ENCODE results near the gene GRK7. TPM values are rescaled to one million over a fixed set of nuclear protein-coding genes. Genes with fewer than 3 reads are reported as not detected.

Gene GRK7
- under 0.01 TPM in 1 of 2 replicates, not detected in the other for total RNA-seq

DNA sequence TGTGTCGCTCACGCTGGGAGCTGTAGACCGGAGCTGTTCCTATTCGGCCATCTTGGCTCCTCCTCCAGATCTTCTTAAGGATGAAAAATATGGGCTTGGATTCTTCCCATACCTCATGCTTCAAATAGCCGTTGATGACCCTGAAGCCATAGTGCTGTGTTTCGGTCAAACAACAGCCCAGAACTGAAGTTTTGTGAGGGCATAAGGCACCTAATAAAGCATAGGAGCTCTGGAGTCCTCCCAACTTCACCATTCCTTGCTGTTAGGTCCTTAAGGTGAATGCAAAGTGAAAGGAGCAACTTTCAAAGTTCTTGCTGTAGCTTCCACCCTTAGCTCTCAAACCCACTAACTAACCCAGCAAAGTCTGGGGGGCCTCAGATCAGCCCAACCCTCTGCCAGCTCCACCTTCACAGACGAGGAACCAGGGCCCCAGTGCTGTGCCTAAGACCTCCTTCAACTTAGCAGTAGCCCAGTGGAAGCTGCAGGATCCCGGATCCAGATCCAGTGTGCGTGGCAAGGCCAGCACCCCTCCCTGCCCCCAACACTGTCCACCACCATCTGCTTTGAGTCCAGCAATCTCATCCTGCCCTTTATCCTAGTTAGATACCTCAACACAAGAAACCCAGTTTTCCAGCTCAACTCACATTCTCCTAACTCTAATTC, at the start of gene GRK7:
Gene GRK7 (plus strand): TSS at position 321 of the 663 bp plus-strand sequence. CDS start 14,877 bp downstream, outside the sequence.

DNA sequence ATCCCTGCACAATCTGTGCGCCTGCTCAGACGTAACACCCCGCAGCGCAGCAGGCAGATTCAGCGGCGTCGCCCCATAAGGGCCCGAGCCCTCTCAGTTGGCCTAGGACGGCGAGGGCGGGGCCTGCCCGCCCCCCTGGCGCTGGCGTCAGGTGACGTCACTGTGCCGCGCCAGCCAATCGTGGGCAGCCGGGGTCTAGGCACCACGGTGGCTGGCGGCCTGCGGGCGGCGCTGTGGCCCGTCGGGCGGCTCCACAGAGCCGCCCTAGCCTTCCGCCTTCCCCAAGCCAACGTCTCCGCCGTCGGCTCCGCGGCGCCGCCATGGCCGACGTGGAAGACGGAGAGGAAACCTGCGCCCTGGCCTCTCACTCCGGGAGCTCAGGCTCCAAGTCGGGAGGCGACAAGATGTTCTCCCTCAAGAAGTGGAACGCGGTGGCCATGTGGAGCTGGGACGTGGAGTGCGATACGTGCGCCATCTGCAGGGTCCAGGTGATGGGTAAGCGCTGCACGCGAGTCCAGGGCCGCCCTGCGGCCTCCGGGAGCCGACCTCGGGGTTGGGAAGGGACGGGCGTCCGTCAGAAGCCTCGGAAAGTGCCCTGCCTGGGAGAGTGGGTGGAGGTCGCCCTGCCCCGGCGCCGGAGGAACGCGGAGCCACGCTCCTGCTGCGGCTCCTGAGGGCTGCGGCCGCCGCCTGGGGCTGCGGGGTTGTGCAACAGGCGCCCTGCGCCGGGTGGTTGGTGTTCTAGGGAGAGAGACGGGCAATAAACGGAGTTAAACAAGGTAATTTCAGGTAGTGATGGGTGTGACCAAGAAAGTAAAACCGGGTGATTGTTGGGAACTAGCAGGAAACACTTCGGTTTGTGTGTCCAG, 25.0 kb upstream of the GRK7 start, which contains the start of gene RNF7:
Gene RNF7 (plus strand): TSS at position 277 of the 869 bp plus-strand sequence. CDS start 44 bp downstream, at position 321.

Other genes with a start within 250 kb of the GRK7 start
- gene RNF7, start 25.1 kb upstream of the GRK7 start, total RNA-seq: 37.9 and 51.2 TPM in 2 replicates
- gene ATP1B3, start 113.2 kb downstream of the GRK7 start, total RNA-seq: 166 and 355 TPM in 2 replicates